Right atrium auricular region (tissue), 2 donors: Measurements from ENCODE around the gene VAV1. TPM values are rescaled to one million over a fixed set of nuclear protein-coding genes. Genes with fewer than 3 reads are reported as not detected.
"Not testable (repeated sequence)": the region's sequence is repeated elsewhere in the genome, so short reads cannot be mapped to it uniquely, and the experiment has no call there.

Experiments
- DNase-seq: peaks from one replicate; pipeline ENCODE4 v3.0.0-alpha.2; 2019; ENCODE audit warnings: low spot score
- H3K27ac ChIP-seq, 2 donors: fragments of 200-600 bp; sonication (generic); 1 replicate in 1 of 2; 2 replicates in 1 of 2; pipeline ENCODE4 v1.5.1; 2016 to 2019
- H3K27me3 ChIP-seq, 2 donors: fragments of 200-600 bp; sonication (generic); one replicate each; pipeline versions ENCODE4 v1.5.1 to v1.6.0; 2017 to 2019
- H3K36me3 ChIP-seq: fragments of 200-600 bp; sonication (generic); one replicate; pipeline ENCODE4 v1.5.1; 2016
- H3K4me1 ChIP-seq, 2 donors: fragments of 200-600 bp; sonication (generic); one replicate each; pipeline versions ENCODE4 v1.5.1 to v1.6.0; 2017 to 2019
- H3K4me3 ChIP-seq, 2 donors: fragments of 200-600 bp; sonication (generic); 1 replicate in 1 of 2; 2 replicates in 1 of 2; pipeline ENCODE4 v1.5.1; 2017 to 2019; ENCODE audit warnings: mild to moderate bottlenecking in 1 of 2, moderate library complexity in 1 of 2
- H3K9me3 ChIP-seq, 2 donors: fragments of 200-600 bp; sonication (generic); one replicate each; pipeline ENCODE4 v1.5.1; 2019
- total RNA-seq, 2 donors: library from RNA; depleted of rRNA; stranded (reverse); fragments of >200 nt; gene quantifications; one replicate each; pipeline ENCODE4 v1.1.0, GENCODE V29; 2016
- TF ChIP-seq, protein P1 (sequence below), 2 donors: fragments of 200-600 bp; sonication (generic); IDR thresholded peaks; one replicate each; pipeline ENCODE4 v1.5.1; 2019; ENCODE audit warnings: antibody characterized with exemption in 2 of 2

The VAV1 gene
- total RNA-seq, 2 donors from 2014 or later: 0.52 to 1.4 TPM

DNA sequence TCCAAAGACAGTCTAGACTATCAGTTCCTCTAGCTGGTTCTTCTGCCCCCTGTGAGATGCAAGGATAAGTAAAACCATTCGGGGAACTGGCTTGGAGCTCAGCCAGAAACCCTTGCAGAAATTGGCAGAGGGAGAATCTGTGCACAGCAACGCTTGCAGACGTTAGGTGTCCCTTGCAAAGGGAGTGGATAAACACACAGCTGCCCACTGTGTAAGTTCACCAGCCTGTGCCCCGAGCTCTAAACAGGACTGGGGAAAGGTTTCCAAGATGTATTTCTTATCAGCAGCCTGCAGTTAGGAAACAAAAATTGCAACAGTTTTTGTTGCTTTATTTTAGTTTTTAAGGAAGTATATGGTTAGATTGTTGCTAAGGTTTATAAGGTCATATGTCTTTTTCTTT lies 95.8 kb downstream of the VAV1 start:
- H3K4me1 ChIP-seq: peaks cover 0 to under 1% of the 10 kb centered on the region in 2 donors
- H3K36me3 ChIP-seq: no peaks in the 10 kb centered on the region
- DNase-seq: no peak
- H3K27ac ChIP-seq: no peak overlapping the region
- no peaks in the 10 kb centered on the region for H3K9me3 ChIP-seq
- TF ChIP-seq, protein P1, sequence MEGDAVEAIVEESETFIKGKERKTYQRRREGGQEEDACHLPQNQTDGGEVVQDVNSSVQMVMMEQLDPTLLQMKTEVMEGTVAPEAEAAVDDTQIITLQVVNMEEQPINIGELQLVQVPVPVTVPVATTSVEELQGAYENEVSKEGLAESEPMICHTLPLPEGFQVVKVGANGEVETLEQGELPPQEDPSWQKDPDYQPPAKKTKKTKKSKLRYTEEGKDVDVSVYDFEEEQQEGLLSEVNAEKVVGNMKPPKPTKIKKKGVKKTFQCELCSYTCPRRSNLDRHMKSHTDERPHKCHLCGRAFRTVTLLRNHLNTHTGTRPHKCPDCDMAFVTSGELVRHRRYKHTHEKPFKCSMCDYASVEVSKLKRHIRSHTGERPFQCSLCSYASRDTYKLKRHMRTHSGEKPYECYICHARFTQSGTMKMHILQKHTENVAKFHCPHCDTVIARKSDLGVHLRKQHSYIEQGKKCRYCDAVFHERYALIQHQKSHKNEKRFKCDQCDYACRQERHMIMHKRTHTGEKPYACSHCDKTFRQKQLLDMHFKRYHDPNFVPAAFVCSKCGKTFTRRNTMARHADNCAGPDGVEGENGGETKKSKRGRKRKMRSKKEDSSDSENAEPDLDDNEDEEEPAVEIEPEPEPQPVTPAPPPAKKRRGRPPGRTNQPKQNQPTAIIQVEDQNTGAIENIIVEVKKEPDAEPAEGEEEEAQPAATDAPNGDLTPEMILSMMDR (IDR thresholded peaks at IDR 0.05): no peak
- H3K27me3 ChIP-seq: no peaks in the 10 kb centered on the region
- H3K4me3 ChIP-seq: no peak overlapping the region

DNA sequence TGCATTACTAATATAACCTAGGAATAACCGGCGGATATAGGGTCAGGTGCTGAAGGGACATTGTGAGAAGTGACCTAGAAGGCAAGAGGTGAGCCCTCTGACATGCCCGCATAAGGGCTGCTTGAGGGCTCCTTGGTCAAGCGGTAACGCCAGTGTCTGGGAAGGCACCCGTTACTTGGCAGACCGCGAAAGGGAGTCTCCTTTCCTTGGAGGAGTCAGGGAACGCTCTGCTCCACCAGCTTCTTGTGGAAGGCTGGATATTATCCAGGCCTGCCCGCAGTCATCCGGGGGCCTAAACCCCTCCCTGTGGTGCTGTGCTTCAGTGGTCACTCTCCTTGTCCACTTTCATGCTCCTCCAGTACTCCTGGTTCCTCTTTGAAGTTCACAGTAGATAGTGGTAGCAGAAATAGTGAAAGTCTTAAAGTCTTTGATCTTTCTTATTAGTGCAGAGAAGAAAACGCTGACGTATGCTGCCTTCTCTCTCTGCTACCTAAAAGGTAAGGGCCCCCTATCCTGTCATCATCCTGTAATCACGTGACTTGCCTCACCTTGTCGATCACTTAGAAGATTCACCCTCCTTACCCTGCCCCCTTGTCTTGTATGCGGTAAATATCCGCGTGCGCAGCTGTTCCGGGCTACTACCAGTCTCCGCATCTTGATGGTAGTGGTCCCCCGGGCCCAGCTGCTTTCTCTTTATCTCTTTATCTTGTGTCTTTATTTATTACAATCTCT lies 96.8 kb downstream of the VAV1 start:
- DNase-seq, H3K9me3 ChIP-seq, H3K4me3 ChIP-seq, H3K4me1 ChIP-seq, H3K36me3 ChIP-seq, H3K27ac ChIP-seq, H3K27me3 ChIP-seq: not testable (repeated sequence)

DNA sequence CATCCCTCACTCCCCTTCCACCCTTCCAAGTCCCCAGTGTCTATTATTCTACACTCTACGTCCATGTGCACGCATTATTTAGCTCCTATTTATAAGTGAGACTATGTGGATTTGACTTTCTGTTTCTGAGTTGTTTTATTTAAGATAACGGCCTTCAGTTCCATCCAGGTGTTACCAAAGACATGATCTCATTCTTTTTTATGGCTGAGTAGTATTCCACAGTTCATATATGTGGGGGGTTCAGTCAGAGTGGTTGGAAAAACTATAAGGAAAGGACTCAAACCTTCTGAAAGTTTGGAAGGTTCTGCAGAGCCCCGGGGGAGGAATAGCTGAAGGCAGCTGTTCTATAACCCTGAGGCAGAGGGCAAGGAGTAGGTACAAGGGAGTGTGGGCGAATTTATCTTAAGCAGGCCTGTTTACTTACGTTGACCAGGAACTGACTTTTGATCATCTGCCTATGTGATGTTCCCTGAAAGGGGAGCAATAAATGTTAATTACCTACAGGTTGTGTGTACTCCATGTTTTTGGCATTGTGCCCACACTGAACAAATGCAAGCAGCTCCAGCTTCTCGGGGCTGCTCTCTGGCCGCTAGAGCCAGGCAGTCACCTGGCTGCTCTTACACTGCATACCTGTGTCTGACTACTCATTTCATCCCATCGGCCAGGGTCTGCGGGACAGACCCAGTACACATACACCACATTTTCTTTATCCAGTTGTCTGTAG lies 101.4 kb downstream of the VAV1 start:
- Histone ChIP-seq H3K9me3 (peaks cover 0 to 6% of the 10 kb centered on the region in 2 donors), H3K4me1 (no peaks in the 10 kb centered on the region), H3K4me3 (no peak overlapping the region), H3K27ac (no peak overlapping the region), H3K36me3 (no peaks in the 10 kb centered on the region), H3K27me3 (no peaks in the 10 kb centered on the region)
- DNase-seq: no peak
- TF ChIP-seq, protein P1 (IDR thresholded peaks at IDR 0.05): no peak

DNA sequence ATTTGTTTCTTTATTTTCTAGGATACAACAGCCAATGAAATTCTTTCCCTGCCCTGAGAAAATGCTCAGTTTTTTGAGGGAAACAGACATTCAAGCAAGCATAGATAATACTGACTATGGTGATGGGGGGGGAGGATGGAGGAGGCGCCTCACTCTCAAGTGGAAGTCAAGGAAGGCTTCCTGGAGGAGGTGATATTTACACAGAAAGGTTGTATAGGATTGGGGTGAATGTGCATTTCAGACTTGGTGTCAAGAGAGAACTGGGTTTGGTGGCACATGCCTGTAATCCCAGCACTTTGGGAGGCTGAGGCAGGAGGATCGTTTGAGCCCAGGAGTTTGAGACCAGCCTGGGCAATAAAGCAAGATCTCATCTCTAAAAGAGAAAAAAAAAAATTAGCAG lies 102.7 kb downstream of the VAV1 start:
- Histone ChIP-seq H3K4me1 (no peaks in the 10 kb centered on the region), H3K4me3 (no peak overlapping the region), H3K36me3 (no peaks in the 10 kb centered on the region), H3K27me3 (no peaks in the 10 kb centered on the region), H3K9me3 (peaks cover 0 to 14% of the 10 kb centered on the region in 2 donors), H3K27ac (no peak overlapping the region)
- DNase-seq: no peak
- TF ChIP-seq, protein P1 (IDR thresholded peaks at IDR 0.05): no peak

DNA sequence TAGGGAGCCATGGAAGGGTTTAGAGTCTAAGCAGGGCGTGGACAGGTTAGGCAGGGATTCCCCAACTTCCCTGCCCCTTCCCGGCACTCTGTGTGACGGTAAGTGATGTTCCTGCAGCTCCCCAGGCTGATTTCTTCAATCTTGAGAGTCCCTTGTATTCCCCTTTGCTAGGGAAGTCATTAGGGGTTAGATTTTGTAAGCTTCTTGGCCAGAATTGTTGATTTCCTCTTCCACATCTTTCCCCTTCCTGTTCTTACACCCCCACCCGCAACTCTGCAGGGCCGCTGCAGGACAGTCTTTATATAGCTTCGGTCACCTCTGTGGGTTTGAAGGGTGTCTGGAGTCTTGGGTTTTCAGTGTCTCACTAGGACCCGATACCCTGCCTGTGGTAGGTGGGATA lies 104.2 kb downstream of the VAV1 start:
- no peak for DNase-seq
- TF ChIP-seq, protein P1 (IDR thresholded peaks at IDR 0.05): no peak
- Histone ChIP-seq H3K9me3 (peaks cover 0 to 14% of the 10 kb centered on the region in 2 donors), H3K27ac (no peak overlapping the region), H3K4me3 (no peak overlapping the region), H3K27me3 (no peaks in the 10 kb centered on the region), H3K4me1 (no peaks in the 10 kb centered on the region), H3K36me3 (no peaks in the 10 kb centered on the region)

DNA sequence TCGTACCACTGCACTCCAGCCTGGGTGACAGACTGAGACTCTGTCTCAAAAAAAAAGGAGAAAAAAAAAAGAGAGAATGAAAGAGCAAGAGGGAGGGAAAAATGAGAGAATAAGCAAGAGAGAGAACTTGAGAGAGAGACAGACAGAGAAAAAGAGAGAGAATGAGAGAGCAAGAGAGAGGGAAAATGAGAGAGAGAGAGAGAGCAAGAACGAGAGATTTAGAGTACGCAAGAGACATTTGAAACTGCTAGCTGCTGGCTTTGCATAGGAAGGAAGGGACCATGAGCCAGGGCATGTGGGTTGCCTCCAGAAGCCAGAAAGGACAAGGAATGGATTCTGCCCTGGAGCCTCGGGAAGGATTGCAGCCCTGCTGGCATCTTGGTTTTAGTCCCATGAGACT lies 105.3 kb downstream of the VAV1 start:
- no peaks in the 10 kb centered on the region for H3K27me3 ChIP-seq
- H3K4me3 ChIP-seq: no peak overlapping the region
- no peak for DNase-seq
- TF ChIP-seq, protein P1 (IDR thresholded peaks at IDR 0.05): no peak
- H3K9me3 ChIP-seq: peaks cover 0 to 14% of the 10 kb centered on the region in 2 donors
- H3K36me3 ChIP-seq: no peaks in the 10 kb centered on the region
- no peak overlapping the region for H3K27ac ChIP-seq
- H3K4me1 ChIP-seq: no peaks in the 10 kb centered on the region
